ENCODE measurements around the gene PXT1. TPM values are rescaled to one million over a fixed set of nuclear protein-coding genes. Genes with fewer than 3 reads are reported as not detected.
"Not testable (repeated sequence)": the region's sequence is repeated elsewhere in the genome, so short reads cannot be mapped to it uniquely, and the experiment has no call there.

The PXT1 gene
- total RNA-seq, 1 donor from 2014 or later, result 0.19 TPM

GRCh38 chr6:36444470-36444869 lies 1.8 kb upstream of the PXT1 start:
- no peak for DNase-seq (ENCODE audit: low read depth)

DNA sequence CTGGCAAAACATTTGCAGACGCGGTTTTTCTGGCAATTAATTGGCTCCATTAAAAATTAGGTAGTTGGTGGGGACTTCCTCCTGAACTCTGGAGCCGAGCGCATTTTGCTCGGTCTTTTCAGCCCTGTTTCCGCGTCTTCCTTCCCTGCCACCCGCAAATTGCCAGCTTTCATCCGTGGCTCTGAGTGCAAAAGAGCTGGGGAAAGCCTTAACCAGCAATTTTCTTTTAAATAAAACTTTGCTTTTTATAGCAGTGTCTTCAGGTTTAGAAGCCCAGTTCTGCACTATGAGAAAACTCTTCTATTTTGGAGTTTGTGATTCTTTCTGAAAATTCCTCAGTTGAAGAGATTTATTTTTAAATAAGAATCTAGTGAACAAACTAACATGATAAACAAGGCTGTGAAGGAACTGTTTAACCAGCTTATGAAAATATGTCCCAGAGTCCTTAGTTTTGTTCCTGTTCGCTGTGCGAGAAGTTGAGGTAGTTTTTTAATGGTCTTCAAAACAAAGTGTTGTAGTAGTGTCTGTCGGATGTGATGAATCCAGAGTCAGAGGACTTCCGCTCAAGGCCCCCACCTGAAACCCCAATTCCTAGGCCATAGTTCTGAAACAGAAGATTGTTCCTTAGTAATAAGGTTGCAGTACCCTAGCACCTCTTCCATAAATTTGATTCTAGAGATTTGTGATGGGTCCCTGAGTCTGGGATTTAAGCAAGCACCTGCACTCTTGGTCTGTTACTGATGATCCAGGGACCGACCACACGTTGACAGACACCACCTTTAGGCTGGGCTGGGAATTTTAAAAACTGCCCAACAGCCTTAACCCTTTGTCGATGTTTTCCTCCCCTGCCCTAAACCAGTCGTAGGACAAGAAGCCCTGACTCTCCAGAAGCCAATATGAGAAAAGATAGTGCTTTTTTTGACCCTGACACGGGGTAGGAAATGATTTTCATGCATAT lies 1.1 kb upstream of the PXT1 start:
- DNase-seq (ENCODE audit: low read depth), result peak; percentile 36

DNA sequence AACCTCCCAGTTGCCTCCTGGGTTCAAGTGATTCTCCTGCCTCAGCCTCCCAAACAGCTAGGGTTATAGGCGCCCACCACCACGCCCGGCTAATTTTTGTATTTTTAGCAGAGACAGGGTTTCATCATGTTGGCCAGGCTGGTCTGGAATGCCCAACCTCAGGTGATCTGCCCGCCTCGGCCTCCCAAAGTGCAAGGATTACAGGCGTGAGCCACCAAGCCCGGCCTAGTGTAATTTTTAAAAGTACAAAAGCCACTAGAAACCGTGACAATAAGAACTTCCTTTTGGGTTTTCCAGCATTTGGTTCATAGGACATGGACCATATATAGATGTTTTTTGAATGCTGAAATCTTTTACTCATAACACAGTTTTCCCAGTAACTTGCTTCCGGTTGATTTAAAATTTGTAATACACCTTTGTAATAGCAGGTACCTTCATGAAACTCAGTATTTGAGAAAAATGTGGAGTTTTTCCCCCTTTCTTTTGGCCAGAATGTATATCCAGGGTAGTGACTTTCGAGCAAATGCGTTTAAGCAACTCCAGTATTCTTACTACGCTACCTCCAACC lies 467 bp downstream of the PXT1 start:
- no peak for DNase-seq (ENCODE audit: low read depth)

- peak; percentile 97 for DNase-seq (ENCODE audit: low read depth)
Measured at GRCh38 chr6:36441307-36441894, 1.3 kb downstream of the PXT1 start.

- no peak for DNase-seq (ENCODE audit: low read depth)
Measured at GRCh38 chr6:36436466-36436865, 6.2 kb downstream of the PXT1 start.

DNA sequence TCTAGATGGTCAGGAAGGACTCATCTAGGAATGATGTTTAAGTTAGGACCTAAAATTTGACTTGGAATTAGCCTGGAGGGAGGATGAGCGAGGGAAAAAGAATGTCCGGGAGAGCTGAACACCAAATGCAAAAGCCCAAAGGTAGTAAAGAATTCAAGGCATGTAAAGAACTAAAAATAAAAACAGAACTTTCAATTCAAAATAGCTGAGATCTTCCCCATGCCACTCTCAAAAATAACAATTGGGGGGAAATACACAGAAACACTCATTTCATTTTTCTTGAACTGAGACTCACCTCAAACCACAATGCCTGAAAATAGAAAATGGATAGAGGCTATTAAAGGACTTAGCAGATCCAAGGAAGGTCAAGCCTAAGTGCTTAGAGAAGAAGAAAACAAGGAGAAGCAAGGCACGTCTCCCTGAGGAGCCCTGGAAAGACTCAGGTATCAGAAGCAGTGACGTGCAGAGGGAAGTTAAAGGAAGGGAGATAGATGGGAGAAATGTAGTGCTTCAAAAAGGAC lies 10.4 kb downstream of the PXT1 start:
- peak; percentile 27 for DNase-seq (ENCODE audit: low read depth)

- DNase-seq (ENCODE audit: low read depth), result no peak
Measured at GRCh38 chr6:36431197-36431596, 11.5 kb downstream of the PXT1 start.

GRCh38 chr6:36430351-36430750 lies 12.3 kb downstream of the PXT1 start:
- DNase-seq (ENCODE audit: low read depth), result peak; percentile 1

DNA sequence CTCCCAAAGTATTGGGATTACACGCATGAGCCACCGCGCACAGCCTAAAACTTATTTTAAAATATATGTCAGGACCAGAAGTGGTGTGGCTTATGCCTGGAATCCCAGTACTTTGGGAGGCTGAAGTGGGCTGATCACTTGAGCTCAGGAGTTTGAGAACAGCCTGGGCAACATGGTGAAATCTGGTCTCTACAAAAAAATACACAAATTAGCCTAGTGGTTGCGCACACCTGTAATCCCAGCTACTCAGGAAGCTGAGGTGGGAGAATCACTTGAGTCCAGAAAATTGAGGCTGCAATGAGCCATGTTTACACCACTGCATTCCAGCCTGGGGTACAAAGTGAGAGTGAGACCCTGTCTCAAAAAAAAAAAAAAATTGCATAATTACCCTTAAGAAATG lies 13.7 kb downstream of the PXT1 start:
- no peak for DNase-seq (ENCODE audit: low read depth)

DNA sequence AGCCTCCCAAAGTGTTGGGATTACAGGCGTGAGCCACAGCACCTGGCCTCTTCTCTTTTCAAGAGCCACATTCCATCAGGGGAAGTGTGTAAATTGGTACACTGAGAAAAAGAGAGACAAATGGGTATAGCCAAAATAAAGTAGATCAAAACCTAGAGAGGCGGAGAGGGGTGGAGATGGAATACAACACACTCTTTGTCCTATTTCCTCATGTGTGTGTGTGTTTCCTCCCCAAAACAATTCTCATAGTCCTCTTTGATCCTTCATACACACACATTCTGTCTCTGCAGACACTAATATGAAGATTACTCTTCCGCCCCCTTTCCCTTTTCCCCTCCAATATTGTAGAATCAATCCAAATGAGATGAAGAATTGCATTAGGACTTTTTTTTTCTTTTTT lies 16.0 kb downstream of the PXT1 start:
- DNase-seq (ENCODE audit: low read depth), result no peak

DNA sequence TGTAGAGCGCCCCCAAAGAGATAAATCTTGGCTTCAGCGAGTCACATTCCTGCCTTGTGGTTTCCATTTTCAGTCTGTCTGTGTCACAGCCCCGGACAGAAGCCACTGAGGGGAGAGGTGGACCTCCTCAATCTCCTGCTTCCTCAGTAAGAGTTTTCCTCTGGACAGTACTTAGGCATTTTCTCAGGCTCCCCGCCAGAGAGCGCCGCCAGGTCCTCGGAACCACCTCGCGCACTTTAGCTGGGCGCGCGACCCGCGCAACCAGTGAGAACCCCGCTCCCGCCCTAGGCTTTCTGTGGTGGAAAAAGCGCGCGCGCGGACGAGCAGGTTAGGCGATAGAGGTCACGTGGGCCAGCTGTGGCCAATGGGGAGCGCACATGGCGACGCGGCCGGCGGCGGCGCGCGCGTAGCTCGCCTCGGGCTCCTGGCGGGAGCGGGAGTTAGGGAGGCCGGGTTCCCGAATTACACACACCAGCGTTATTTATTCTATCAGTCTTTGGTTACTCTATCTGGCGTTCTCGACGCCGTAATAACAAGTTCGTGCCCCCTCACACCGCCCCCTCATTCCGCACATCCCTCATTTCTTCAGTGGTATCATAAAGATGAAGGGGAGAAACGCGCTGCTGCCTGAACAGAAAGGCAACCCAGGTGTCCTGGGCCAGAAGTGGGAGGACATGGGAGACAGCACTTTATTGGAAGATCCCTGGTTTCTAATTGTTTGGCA lies 19.4 kb downstream of the PXT1 start:
- DNase-seq (ENCODE audit: low read depth), result peak; percentile 99

GRCh38 chr6:36422714-36423100 lies 19.9 kb downstream of the PXT1 start:
- no peak for DNase-seq (ENCODE audit: low read depth)

- DNase-seq (ENCODE audit: low read depth), result no peak
Measured at GRCh38 chr6:36419310-36419709, 23.3 kb downstream of the PXT1 start.

DNA sequence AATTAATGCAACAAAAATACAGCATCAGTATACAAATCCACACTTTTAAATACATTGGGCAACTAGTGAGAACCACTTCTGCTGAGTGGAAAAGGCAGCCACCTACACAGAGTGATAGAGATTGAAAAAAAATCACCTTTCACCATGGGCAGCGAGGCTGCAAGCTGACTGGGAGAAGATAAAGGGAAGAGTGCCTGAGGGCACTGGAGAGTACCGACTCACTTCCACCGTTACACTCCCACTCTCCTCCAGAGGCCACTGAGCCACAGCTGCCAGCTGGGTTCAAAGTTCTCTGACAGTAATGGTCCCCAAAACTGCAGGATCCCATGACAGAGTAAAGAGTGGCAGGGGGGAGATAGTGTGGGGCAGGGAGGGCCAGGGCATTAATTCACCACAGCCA lies 24.1 kb downstream of the PXT1 start:
- DNase-seq (ENCODE audit: low read depth), result no peak

DNA sequence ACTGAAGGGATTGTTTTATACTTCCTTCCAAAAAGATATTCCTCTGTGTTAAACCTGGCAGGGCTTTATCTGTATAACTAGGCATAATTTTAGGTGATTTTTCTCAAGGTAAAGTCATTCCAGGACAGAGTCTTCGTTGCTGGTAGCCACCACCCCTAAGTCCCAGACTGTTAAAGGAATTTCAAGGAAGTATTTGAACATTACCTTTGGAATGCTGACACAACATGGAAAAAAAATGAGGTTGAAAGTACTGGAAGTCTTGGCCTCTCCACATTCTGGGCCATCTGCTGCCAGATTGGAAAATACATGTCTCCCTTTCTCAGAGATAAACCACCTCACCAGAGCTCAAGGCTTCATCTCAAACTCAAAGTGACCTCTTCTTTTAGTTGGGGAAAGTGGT lies 28.2 kb downstream of the PXT1 start:
- no peak for DNase-seq (ENCODE audit: low read depth)

DNA sequence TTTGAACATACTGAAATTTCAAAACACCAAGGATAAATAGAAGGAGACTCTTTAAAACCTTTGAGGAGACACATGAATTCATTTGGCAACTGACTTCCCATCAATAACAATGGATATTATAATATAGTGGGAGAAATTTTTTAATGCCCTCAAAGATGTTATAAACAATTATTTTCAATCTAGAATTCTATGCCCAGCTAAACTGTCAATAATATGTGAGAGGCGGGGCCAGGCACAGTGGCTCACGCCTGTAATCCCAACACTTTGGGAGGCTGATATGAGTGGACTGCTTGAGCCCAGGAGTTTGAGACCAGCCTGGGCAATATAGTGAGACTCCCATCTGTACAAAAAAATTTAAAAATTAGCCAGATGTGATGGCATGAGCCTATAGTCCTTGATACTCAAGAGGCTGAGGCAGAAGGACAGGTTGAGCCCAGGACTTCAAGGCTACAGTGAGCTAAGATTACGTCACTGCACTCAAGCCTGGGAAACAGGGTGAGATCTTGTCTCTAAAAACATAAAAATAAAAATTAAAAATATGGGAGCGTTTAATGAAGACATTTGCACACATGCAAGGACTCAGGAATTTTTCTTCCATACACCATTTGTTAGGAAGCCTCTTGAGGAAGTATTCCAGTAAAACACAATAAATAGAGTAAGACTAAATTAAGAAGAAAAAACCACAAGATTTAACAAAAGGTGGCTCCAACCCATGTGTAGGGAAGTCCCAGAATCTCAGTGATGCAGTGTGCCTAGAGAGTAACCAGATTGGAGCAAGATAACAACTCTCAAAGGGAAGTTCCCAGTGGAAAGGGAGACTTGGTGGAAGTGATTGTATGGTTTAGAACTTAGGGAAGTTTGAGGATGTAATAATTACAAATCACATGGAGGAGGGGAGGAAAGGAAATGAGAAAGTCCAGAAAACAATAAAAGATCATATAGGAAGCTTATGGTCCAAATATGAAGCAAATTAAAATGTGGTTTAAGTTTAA lies 28.9 kb downstream of the PXT1 start:
- no peak for DNase-seq (ENCODE audit: low read depth)

- DNase-seq (ENCODE audit: low read depth), result not testable (repeated sequence)
Measured at GRCh38 chr6:36409718-36410117, 32.9 kb downstream of the PXT1 start.

GRCh38 chr6:36404164-36404563 lies 38.5 kb downstream of the PXT1 start:
- DNase-seq (ENCODE audit: low read depth), result no peak

DNA sequence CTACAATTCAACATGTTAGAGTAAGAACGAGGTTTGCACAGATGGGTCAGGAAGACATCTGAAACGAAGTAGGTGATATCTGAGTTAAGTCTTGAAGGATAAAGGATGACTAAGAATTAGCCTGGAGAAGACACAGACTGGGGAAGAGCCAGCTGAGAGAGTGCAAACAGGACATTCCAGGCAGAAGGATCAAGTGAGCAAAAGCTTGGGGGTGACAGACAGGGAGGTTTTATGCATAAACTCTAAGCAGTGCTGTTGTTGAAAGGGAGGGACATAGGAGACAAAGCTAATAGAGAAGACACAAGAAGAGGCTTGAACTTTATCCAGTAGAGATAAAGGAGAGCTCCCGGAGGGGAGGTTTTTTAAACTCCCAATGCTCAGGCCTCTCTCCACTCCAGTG lies 40.2 kb downstream of the PXT1 start:
- no peak for DNase-seq (ENCODE audit: low read depth)

- no peak for DNase-seq (ENCODE audit: low read depth)
Measured at GRCh38 chr6:36399970-36400369, 42.7 kb downstream of the PXT1 start.
